Measurements from ENCODE around the gene CBLN1.

- TF ChIP-seq CTCF (IDR thresholded peaks at IDR 0.05), result no peak
- TF ChIP-seq POLR2A (IDR thresholded peaks at IDR 0.05), result no peak
- TF ChIP-seq POLR2AphosphoS5 (IDR thresholded peaks at IDR 0.05), result no peak
Measured at GRCh38 chr16:49261930-49262329, 19.7 kb downstream of the CBLN1 start.

Data from transverse colon (tissue), 4 donors.